RWPE1 (cell line): ENCODE data around the gene FSTL4.
A peak's percentile ranks its signal among the peaks of the same experiment; 100 is the strongest.

Source experiments
- CTCF ChIA-PET: fragments of 350-600 bp; sonication (Branson Sonifier 250); formaldehyde crosslinking; extraction: SDS; loops from one replicate; lab custom pipeline; 2021; lab: Yijun Ruan, JAX
- POLR2A ChIA-PET: fragments of 400-600 bp; formaldehyde crosslinking; extraction: SDS; loops from one replicate; lab custom pipeline; 2020; ENCODE audit warnings: antibody characterized with exemption; ENCODE audit not compliant: low non-redundant PET; lab: Yijun Ruan, JAX
- DNase-seq: peaks from one replicate; pipeline ENCODE4 v3.0.0; 2012; ENCODE audit warnings: low spot score
- H3K27ac ChIP-seq: fragments of 450-650 bp; 2 replicates; pipeline ENCODE4 v1.5.1; 2017
- TF ChIP-seq, protein P1 (sequence below): fragments of 450-650 bp; conservative IDR thresholded peaks from 2 replicates; pipeline ENCODE4 v1.5.1; 2017; ENCODE audit warnings: low read depth, mild to moderate bottlenecking

The FSTL4 gene

DNA sequence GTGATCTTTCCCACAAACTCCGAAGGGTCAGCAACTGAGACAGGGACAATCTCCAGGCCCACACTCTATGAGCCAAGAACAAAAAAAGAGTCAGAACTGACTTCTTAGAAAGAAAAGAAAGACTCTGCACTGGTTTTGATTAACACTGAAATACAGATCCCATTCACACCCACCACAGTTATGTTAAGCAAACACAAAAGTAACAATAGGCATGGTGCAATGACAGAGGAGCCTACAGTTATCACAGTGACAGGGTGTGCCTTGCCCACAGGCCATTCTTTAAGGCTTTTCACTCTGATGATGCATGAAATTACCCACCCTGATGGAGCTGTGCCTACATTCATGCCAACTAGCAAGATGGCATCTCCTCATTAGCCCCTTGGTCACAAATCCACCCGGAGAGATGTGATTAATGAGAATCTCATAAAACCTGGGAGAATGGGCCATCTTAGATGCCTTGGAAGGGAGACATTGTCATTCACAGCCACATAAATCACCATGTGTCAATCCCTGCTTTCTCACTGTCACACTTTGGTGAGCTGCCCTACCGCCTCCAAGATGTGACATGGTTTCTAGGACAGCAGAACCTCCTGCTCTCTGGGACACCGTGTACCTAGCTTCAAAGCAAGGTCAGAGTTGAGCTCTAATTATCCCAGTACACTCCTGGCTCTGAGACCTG is 27.6 kb upstream of the FSTL4 start:
- ChIA-PET CTCF (no interaction called here), POLR2A (no interaction called here)
- no peak overlapping the region for H3K27ac ChIP-seq
- TF ChIP-seq, protein P1, sequence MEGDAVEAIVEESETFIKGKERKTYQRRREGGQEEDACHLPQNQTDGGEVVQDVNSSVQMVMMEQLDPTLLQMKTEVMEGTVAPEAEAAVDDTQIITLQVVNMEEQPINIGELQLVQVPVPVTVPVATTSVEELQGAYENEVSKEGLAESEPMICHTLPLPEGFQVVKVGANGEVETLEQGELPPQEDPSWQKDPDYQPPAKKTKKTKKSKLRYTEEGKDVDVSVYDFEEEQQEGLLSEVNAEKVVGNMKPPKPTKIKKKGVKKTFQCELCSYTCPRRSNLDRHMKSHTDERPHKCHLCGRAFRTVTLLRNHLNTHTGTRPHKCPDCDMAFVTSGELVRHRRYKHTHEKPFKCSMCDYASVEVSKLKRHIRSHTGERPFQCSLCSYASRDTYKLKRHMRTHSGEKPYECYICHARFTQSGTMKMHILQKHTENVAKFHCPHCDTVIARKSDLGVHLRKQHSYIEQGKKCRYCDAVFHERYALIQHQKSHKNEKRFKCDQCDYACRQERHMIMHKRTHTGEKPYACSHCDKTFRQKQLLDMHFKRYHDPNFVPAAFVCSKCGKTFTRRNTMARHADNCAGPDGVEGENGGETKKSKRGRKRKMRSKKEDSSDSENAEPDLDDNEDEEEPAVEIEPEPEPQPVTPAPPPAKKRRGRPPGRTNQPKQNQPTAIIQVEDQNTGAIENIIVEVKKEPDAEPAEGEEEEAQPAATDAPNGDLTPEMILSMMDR, result no peak
- no peak for DNase-seq

DNA sequence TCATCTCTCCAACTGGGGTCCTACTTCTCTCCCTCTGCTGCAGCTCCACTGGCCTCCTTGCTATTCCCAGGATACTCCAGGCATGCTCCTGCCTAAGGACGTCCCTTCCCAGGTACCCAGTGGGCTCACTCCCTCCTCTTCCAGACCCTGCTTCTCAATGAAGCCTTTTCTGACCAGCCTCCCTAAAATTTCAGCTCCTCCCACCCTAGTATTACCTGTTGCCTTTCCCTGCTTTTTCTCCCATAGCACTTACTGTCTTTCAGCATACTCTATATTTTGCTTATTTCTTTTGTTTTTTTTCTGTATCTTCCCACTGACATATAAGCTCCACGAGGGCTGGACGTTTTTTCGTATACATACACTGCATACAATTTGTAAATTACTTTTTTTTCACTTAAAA is 26.1 kb upstream of the FSTL4 start:
- ChIA-PET POLR2A (no interaction called here), CTCF (interaction anchor here (0.7 to 1.5 kb wide), 3 partner anchors 211 to 407 kb away, joined by 3 to 4 read pairs (median 3); no protein-coding TSS in a partner anchor)
- TF ChIP-seq, protein P1, result no peak
- no peak for DNase-seq
- H3K27ac ChIP-seq, result no peak overlapping the region

DNA sequence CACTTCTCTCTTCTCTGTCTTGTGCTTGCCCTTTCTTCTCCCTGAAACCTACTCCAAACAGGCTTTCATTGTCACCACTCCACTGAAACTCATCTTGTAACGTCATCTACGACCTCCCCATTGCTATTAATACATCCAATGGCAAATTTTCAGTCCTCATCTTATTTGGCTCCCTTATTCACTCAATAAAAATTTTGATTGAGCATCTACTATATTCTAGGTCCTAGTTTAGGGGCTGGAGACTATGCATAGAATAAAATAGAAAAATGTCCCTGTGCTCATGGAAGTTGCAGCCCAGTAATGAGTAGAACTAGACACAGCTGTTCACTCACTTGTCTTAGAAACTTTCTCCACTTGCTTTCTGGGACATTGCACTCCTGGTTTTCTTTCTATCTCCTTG is 24.9 kb upstream of the FSTL4 start:
- ChIA-PET POLR2A (no interaction called here), CTCF (interaction anchor here (1.5 kb wide), 1 partner anchor 233 kb away, joined by 4 read pairs; no protein-coding TSS in a partner anchor)
- TF ChIP-seq, protein P1, result no peak
- no peak overlapping the region for H3K27ac ChIP-seq
- no peak for DNase-seq

DNA sequence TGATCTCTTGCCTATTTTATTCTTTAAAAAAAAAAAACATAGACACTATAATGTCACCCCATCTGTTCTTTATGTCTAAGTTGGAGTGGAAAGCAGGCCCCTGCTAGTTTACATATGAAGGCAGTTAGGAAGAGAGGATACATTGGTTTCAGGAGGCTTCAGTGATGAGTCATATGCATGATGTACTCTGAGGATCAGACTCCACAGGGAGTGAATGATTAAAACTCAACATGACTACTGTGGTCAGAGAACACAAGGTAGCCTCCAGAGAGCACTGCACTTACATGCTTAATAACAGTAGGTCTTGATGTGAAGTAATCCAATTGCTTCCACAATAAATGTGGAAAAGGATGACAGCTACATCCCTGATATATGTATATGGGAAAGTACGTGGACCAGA is 22.7 kb upstream of the FSTL4 start:
- TF ChIP-seq, protein P1, result no peak
- POLR2A ChIA-PET, result no interaction called here
- peak; percentile 67 for DNase-seq
- no peak overlapping the region for H3K27ac ChIP-seq
- CTCF ChIA-PET, result interaction anchor here (0.6 kb wide), 1 partner anchor 37 kb away, joined by 5 read pairs; no protein-coding TSS in a partner anchor

DNA sequence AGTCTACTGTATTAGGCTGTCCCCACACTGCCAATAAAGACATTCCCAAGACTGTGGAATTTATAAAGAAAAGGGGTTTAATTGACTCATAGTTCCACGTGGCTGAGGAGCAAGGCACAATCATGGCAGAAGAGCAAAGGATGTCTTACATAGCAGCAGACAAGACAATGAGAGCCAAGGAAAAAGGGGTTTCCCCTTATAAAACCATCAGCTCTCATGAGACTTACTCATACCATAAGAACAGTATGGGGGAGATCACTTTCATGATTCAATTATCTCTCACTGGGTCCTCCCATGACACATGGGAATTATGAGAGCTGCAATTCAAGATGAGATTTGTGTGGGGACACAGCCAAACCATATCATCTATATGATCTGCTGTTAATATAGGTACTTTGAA is 14.8 kb upstream of the FSTL4 start:
- POLR2A ChIA-PET, result no interaction called here
- H3K27ac ChIP-seq, result no peak overlapping the region
- DNase-seq, result no peak
- TF ChIP-seq, protein P1, result no peak
- CTCF ChIA-PET, result no interaction called here

DNA sequence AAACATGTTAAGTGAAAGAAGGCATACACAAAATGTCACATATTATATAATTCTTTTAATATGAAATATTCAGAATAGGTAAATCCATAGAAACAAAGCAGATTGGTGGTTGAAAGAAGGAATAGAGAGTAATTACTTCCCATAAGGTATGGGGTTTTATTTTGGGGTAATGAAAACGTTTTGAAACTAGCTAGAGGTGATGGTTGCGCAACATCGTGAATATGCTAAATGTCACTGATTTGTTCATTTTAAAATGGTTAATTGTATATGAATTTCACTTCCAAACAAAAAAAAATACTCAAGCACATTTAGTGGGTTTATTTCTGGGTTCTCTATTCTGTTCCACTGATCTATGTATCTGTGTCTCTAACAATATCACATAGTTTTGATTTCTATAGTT is 12.0 kb upstream of the FSTL4 start:
- TF ChIP-seq, protein P1, result no peak
- no peak for DNase-seq
- ChIA-PET POLR2A (no interaction called here), CTCF (no interaction called here)
- H3K27ac ChIP-seq, result no peak overlapping the region
